SK-N-SH treated with all-trans-retinoic acid at 6 μM for 48 hours (cell line): ENCODE measurements around the gene ACTL6B.

Source experiments
- ATAC-seq: fragments of 200-7000 bp; cut with Tn5 transposase; 3 replicates; pipeline ENCODE4 v1.9.1; 2020; ENCODE audit warnings: mild to moderate bottlenecking, moderate library complexity
- ARNTL ChIP-seq: fragments of 450-650 bp; formaldehyde crosslinking; IDR thresholded peaks from 2 replicates; pipeline ENCODE4 v1.5.0; 2020; ENCODE audit warnings: low read depth, mild to moderate bottlenecking, moderate library complexity, borderline replicate concordance
- BACH2 ChIP-seq: fragments of 250-450 bp; sonication (Bioruptor Pico); IDR thresholded peaks from 2 replicates; pipeline ENCODE4 v1.9.0; 2021; ENCODE audit warnings: mild to moderate bottlenecking, borderline replicate concordance
- CREB5 ChIP-seq: fragments of 250-450 bp; sonication (Bioruptor Pico); IDR thresholded peaks from 2 replicates; pipeline ENCODE4 v1.5.1; 2020; ENCODE audit warnings: low read depth, mild to moderate bottlenecking, moderate library complexity
- CSDC2 ChIP-seq: fragments of 250-450 bp; sonication (Bioruptor Pico); IDR thresholded peaks from 2 replicates; pipeline ENCODE4 v1.5.0; 2020; ENCODE audit warnings: mild to moderate bottlenecking, moderate library complexity
- CSRNP3 ChIP-seq: fragments of 250-450 bp; sonication (Bioruptor Pico); IDR thresholded peaks from 2 replicates; pipeline ENCODE4 v1.5.1; 2021; ENCODE audit warnings: mild to moderate bottlenecking, moderate library complexity
- ISL1 ChIP-seq: fragments of 250-450 bp; sonication (Bioruptor Pico); IDR thresholded peaks from 2 replicates; pipeline ENCODE4 v2.1.2; 2022; ENCODE audit warnings: mild to moderate bottlenecking, moderate library complexity
- OSR1 ChIP-seq: fragments of 250-450 bp; sonication (Bioruptor Pico); IDR thresholded peaks from 2 replicates; pipeline ENCODE4 v1.8.0; 2022; ENCODE audit warnings: moderate library complexity, mild to moderate bottlenecking, inconsistent platforms
- PATZ1 ChIP-seq: fragments of 250-450 bp; sonication (Bioruptor Pico); IDR thresholded peaks from 2 replicates; pipeline ENCODE4 v1.8.0; 2020; ENCODE audit warnings: mild to moderate bottlenecking, moderate library complexity, borderline replicate concordance
- POU6F1 ChIP-seq: fragments of 250-450 bp; sonication (Bioruptor Pico); IDR thresholded peaks from 2 replicates; pipeline ENCODE4 v1.8.0; 2021; ENCODE audit warnings: low read depth, mild to moderate bottlenecking, moderate library complexity, borderline replicate concordance
- PPARA ChIP-seq: fragments of 250-450 bp; sonication (Bioruptor Pico); IDR thresholded peaks from 2 replicates; pipeline ENCODE4 v1.5.0; 2020; ENCODE audit warnings: mild to moderate bottlenecking, borderline replicate concordance
- RARB ChIP-seq: fragments of 250-450 bp; sonication (Bioruptor Pico); IDR thresholded peaks from 2 replicates; pipeline ENCODE4 v1.8.0; 2021; ENCODE audit warnings: mild to moderate bottlenecking, moderate library complexity
- TCF4 ChIP-seq: fragments of 250-450 bp; sonication (Bioruptor Pico); IDR thresholded peaks from 2 replicates; pipeline ENCODE4 v1.8.0; 2021; ENCODE audit warnings: mild to moderate bottlenecking, moderate library complexity, borderline replicate concordance
- TOX ChIP-seq: fragments of 250-450 bp; sonication (Bioruptor Pico); IDR thresholded peaks from 2 replicates; pipeline ENCODE4 v1.8.0; 2021; ENCODE audit warnings: mild to moderate bottlenecking, moderate library complexity, borderline replicate concordance
- TSHZ2 ChIP-seq: fragments of 250-450 bp; sonication (Bioruptor Pico); IDR thresholded peaks from 2 replicates; pipeline ENCODE4 v1.5.0; 2020; ENCODE audit warnings: mild to moderate bottlenecking, moderate library complexity
- ZC3H10 ChIP-seq: fragments of 250-450 bp; sonication (Bioruptor Pico); IDR thresholded peaks from 2 replicates; pipeline ENCODE4 v1.5.1; 2021; ENCODE audit warnings: mild to moderate bottlenecking, moderate library complexity
- ZFP30 ChIP-seq: fragments of 450-650 bp; formaldehyde crosslinking; IDR thresholded peaks from 2 replicates; pipeline ENCODE4 v1.5.0; 2022; ENCODE audit warnings: mild to moderate bottlenecking, moderate library complexity
- ZNF565 ChIP-seq: fragments of 450-650 bp; formaldehyde crosslinking; conservative IDR thresholded peaks from 2 replicates; pipeline ENCODE4 v1.5.0; 2020; ENCODE audit warnings: low read depth, mild to moderate bottlenecking, moderate library complexity
- ZNF70 ChIP-seq: fragments of 450-650 bp; formaldehyde crosslinking; IDR thresholded peaks from 2 replicates; pipeline ENCODE4 v1.5.0; 2020; ENCODE audit warnings: mild to moderate bottlenecking, moderate library complexity
- ZNF8 ChIP-seq: fragments of 450-650 bp; formaldehyde crosslinking; IDR thresholded peaks from 2 replicates; pipeline ENCODE4 v1.5.0; 2020; ENCODE audit warnings: mild to moderate bottlenecking, moderate library complexity

ACTL6B gene

GRCh38 chr7:100686822-100687211, 30.6 kb upstream of the ACTL6B start (continued):
- TF ChIP-seq BACH2 (no peak), ZNF565 (CRISPR knock-in tag) (no peak), ZFP30 (CRISPR knock-in tag) (no peak), PPARA (CRISPR knock-in tag) (no peak), TOX (CRISPR knock-in tag) (no peak), TCF4 (CRISPR knock-in tag) (no peak)
- TF ChIP-seq, all 23 proteins: peak for 0

GRCh38 chr7:100686201-100686821, 30.1 kb upstream of the ACTL6B start:
- TF ChIP-seq ARNTL (CRISPR knock-in tag): no peak
- TF ChIP-seq, all 23 proteins: peak for 0

GRCh38 chr7:100685631-100686145, 29.4 kb upstream of the ACTL6B start:
- ATAC-seq: no peak
- TF ChIP-seq ZNF565 (CRISPR knock-in tag) (no peak), ZNF70 (no peak), OSR1 (CRISPR knock-in tag) (no peak), POU6F1 (CRISPR knock-in tag) (no peak)

More at GRCh38 chr7:100686201-100686821, 30.1 kb upstream of the ACTL6B start:
- ATAC-seq: no peak

- ATAC-seq: no peak
- TF ChIP-seq PATZ1 (CRISPR knock-in tag): no peak
- TF ChIP-seq TOX (CRISPR knock-in tag): no peak
- no peak for TF ChIP-seq ZNF8 (CRISPR knock-in tag)
- no peak for TF ChIP-seq OSR1 (CRISPR knock-in tag)
- TF ChIP-seq TSHZ2 (CRISPR knock-in tag): no peak
- no peak for TF ChIP-seq ZNF565 (CRISPR knock-in tag)
- TF ChIP-seq ISL1: no peak
- no peak for TF ChIP-seq ZC3H10
- TF ChIP-seq ZFP30 (CRISPR knock-in tag): no peak
- TF ChIP-seq CSRNP3 (CRISPR knock-in tag): no peak
- no peak for TF ChIP-seq CSDC2 (CRISPR knock-in tag)
Observed at GRCh38 chr7:100685049-100685605, 28.9 kb upstream of the ACTL6B start.

- ATAC-seq: no peak
- TF ChIP-seq RARB (CRISPR knock-in tag) (no peak), ISL1 (no peak), POU6F1 (CRISPR knock-in tag) (no peak), TCF4 (CRISPR knock-in tag) (no peak), CREB5 (CRISPR knock-in tag) (no peak), ARNTL (CRISPR knock-in tag) (no peak), PPARA (CRISPR knock-in tag) (no peak), CSDC2 (CRISPR knock-in tag) (no peak), ZNF70 (no peak), ZC3H10 (no peak), CSRNP3 (CRISPR knock-in tag) (no peak), ZNF565 (CRISPR knock-in tag) (no peak)
Observed at GRCh38 chr7:100684534-100685042, 28.3 kb upstream of the ACTL6B start.
